Glomerular endothelial cell (primary cell): ENCODE data around the gene ABCA12. TPM values are rescaled to one million over a fixed set of nuclear protein-coding genes. Genes with fewer than 3 reads are reported as not detected.
"Not testable (repeated sequence)": the region's sequence is repeated elsewhere in the genome, so short reads cannot be mapped to it uniquely, and the experiment has no call there.

Experiments
- DNase-seq: peaks from one replicate; pipeline ENCODE4 v3.0.0-alpha.2; 2011; ENCODE audit warnings: low read depth, low spot score; ENCODE audit errors: extremely low read depth
- total RNA-seq: library from RNA; depleted of rRNA; stranded (reverse); fragments of >200 nt; gene quantifications from 2 replicates; pipeline ENCODE4 v1.2.3, GENCODE V29; 2015

Gene ABCA12, protein sequence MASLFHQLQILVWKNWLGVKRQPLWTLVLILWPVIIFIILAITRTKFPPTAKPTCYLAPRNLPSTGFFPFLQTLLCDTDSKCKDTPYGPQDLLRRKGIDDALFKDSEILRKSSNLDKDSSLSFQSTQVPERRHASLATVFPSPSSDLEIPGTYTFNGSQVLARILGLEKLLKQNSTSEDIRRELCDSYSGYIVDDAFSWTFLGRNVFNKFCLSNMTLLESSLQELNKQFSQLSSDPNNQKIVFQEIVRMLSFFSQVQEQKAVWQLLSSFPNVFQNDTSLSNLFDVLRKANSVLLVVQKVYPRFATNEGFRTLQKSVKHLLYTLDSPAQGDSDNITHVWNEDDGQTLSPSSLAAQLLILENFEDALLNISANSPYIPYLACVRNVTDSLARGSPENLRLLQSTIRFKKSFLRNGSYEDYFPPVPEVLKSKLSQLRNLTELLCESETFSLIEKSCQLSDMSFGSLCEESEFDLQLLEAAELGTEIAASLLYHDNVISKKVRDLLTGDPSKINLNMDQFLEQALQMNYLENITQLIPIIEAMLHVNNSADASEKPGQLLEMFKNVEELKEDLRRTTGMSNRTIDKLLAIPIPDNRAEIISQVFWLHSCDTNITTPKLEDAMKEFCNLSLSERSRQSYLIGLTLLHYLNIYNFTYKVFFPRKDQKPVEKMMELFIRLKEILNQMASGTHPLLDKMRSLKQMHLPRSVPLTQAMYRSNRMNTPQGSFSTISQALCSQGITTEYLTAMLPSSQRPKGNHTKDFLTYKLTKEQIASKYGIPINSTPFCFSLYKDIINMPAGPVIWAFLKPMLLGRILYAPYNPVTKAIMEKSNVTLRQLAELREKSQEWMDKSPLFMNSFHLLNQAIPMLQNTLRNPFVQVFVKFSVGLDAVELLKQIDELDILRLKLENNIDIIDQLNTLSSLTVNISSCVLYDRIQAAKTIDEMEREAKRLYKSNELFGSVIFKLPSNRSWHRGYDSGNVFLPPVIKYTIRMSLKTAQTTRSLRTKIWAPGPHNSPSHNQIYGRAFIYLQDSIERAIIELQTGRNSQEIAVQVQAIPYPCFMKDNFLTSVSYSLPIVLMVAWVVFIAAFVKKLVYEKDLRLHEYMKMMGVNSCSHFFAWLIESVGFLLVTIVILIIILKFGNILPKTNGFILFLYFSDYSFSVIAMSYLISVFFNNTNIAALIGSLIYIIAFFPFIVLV (N-terminal part only)
- total RNA-seq, result 0.12 and 0.29 TPM in 2 replicates

GRCh38 chr2:215138479-215138878 is at the start of gene ABCA12:
TSS of gene ABCA12 (minus strand) at chr2:215138626. CDS start at chr2:215138208, 418 bp downstream.
- no peak for DNase-seq

DNA sequence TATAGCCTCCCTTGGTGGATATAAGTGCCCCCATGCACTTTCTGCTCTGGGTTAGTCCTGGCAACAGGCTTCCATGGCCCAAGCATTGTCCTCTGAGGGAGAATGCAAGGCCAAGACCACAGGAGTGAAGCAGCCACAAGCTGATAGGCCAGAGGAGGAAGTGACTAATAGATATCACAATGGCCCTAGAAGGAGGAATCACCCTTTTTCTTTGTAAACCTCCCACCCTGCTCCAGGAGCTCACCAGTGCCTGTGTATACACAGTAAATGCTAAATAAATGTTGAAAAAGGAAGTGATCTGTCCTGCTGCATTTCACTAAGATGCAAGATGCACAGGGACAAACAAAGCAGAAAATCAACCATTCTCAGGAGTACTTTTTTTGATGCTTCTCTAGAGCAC is 49.7 kb upstream of the ABCA12 start:
- DNase-seq, result no peak

DNA sequence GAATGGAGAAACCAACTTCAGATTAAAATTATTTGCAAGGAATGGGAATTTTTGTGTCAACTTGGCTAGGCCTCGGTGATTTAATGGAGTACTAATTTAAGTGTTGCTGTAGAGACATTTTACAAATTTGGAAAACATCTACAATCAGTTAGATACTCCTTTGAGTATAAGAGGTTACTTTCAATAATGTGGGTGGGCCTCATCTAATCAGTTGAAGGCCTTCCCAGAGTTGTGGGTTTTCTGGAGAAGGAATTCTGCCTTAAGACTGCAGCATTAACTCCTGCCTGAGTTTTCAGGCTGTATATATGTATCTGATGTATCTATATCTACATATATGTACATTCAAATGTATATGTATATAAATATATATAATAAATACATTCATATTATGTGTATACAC is 47.6 kb upstream of the ABCA12 start:
- no peak for DNase-seq

GRCh38 chr2:215178121-215178520 is 39.7 kb upstream of the ABCA12 start:
- no peak for DNase-seq

- DNase-seq, result no peak
These were observed 33.4 kb upstream of the ABCA12 start for GRCh38 chr2:215171796-215172195.

GRCh38 chr2:215171151-215171550 is 32.7 kb upstream of the ABCA12 start:
- DNase-seq, result no peak

GRCh38 chr2:215166505-215166904 is 28.1 kb upstream of the ABCA12 start:
- not testable (repeated sequence) for DNase-seq

- DNase-seq, result not testable (repeated sequence)
These were observed 24.9 kb upstream of the ABCA12 start for GRCh38 chr2:215163319-215163718.

DNA sequence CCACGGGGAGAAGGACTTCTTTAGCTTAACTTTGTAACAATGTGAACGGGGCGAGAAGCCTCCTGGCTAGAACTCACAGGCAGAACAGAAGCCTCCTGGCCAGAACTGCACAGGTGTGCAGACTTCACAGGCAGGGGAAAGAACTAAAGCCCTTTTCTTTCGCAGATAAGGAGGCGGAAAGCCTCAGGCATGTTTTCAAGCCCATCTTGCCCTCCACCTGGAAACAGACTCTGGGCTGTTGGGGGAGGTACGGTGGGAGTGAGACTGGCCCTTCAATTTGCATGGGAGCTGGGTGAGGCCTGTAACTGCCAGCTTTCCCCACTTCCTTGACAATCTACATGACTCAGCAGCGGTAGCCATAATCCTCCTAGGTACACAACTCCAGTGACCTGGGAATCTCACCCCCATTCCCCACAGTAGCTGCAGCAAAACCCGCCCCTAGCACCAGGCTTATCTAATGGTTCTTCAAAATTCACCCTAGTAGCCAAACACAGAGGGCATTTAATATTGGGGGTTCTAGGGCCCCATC is 22.9 kb upstream of the ABCA12 start:
- DNase-seq, result no peak

GRCh38 chr2:215160081-215160480 is 21.7 kb upstream of the ABCA12 start:
- no peak for DNase-seq

GRCh38 chr2:215156453-215156852 is 18.0 kb upstream of the ABCA12 start:
- no peak for DNase-seq

DNA sequence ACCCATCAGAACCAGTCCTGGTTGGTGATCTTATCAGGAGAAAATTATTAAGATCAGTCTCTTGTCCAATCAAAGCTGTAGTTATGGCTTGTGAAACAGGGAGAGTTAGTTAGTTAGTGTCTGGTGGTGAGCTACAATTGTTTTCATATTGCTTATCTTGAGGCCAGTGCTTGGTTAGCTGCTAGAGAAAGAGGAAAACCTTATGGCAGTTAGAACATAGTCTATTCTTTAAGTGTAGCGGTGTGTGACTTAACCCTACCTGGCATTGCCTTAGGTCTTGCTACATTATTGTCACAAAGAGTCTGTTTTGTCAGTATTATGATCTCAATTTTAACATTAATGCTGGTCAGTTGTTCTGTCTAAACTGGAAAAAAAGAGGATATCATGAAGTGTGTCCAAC is 11.5 kb upstream of the ABCA12 start:
- no peak for DNase-seq

DNA sequence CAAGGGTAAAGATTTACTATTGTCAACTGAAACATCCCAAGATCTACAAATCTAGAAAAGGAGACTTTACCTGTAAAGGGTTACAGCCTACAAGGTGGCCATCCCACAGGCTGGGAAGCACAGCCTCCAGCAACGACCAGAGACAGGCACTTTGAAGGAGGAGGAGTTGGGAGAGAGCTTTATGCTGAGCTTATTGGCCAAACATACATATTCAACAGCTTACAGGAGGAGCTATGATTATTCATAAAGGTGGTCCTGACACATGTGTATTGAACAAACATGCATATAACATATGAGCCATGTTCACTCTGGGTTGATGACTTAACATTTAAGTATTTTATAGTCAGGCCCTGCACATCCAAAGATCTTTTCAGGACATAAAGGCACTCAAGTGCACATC is 11.1 kb upstream of the ABCA12 start:
- no peak for DNase-seq

- no peak for DNase-seq
These were observed 10.6 kb upstream of the ABCA12 start for GRCh38 chr2:215149060-215149459.

- no peak for DNase-seq
These were observed 7.2 kb upstream of the ABCA12 start for GRCh38 chr2:215145611-215146010.

DNA sequence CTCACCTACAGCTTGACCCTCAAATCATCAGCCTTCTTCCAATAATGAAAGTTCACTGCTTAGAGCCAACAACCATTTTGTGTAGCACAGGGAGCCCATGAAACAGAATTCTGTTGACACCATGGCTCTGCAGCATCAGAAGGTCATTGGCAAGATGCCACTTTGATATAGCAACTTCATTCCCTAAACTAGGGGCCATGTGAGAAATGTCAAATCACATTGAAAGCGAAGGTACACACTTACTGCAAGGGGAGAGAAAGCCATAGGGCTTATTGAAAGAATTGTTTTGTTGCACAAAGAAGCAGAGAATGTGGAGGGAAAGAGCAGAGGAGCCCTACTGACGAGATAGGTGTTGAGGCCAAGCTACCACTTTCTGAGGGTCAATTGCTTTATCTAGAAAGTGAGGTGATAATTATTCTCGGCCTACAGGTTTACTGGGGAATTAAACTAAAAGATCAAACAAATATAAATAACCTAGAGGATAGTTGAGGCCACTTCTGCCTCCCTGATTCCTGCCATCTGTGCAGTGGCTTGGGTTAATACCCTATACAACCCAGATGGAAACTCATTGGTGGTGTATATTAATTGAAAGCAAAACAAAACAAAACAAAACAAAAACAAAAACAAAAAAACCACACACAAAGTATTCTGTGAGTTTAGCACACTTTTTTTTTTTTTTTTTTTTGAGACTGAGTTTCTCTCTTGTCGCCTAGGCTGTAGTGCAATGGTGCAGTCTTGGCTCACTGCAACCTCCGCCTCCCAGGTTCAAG is 5.9 kb upstream of the ABCA12 start:
- no peak for DNase-seq

- DNase-seq, result no peak
These were observed 5.0 kb upstream of the ABCA12 start for GRCh38 chr2:215143458-215143857.

GRCh38 chr2:215141706-215142105 is 3.3 kb upstream of the ABCA12 start:
- no peak for DNase-seq

DNA sequence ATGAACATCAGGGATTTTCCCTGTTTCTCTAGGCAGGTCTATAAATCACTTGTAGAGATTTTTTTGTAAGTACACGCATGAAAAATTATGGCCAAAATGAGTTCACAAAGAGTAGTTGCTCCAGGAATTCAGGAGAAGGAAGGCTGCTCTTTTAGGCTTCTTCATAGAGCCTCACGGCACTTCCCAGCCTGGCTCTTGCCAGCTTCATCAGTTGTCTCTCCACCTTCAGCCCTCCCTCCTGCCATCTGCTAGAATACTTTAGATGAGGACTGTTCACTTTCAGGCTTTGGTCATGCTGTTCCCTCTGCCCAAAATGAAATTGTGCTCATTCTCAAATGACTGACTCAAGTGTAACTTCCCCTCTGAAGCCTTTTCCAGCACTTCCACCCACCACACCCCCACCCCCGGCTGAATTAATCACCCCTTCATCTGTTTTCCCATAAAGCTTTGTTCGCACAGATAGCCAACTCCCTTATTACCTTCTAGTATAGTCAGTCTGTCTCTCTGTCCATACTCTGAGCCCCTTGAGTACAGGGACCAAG is 1.8 kb upstream of the ABCA12 start:
- no peak for DNase-seq
